Sigmoid colon (tissue), 4 donors: ENCODE data around the gene RAPGEF5.

ENCODE experiments used
- EP300 ChIP-seq, 4 donors: sonication (generic); formaldehyde crosslinking; IDR thresholded peaks; one replicate each; pipeline ENCODE4 v1.6.1; 2017; ENCODE audit warnings: antibody characterized with exemption in 4 of 4
- POLR2A ChIP-seq, 2 donors: fragments of 450-650 bp; IDR thresholded peaks; one replicate each; pipeline ENCODE4 v1.6.1; 2016; ENCODE audit warnings: antibody characterized with exemption in 2 of 2, mild to moderate bottlenecking in 2 of 2, moderate library complexity in 2 of 2
- TF ChIP-seq, protein P1 (sequence below), 4 experiments: fragments of 450-650 bp in 3 of 4; fragments of 200-600 bp in 1 of 4; IDR thresholded peaks; one replicate each; pipeline ENCODE4 v1.5.1; 2016 to 2019; ENCODE audit warnings: antibody characterized with exemption in 4 of 4, mild to moderate bottlenecking in 3 of 4, moderate library complexity in 2 of 4

DNA sequence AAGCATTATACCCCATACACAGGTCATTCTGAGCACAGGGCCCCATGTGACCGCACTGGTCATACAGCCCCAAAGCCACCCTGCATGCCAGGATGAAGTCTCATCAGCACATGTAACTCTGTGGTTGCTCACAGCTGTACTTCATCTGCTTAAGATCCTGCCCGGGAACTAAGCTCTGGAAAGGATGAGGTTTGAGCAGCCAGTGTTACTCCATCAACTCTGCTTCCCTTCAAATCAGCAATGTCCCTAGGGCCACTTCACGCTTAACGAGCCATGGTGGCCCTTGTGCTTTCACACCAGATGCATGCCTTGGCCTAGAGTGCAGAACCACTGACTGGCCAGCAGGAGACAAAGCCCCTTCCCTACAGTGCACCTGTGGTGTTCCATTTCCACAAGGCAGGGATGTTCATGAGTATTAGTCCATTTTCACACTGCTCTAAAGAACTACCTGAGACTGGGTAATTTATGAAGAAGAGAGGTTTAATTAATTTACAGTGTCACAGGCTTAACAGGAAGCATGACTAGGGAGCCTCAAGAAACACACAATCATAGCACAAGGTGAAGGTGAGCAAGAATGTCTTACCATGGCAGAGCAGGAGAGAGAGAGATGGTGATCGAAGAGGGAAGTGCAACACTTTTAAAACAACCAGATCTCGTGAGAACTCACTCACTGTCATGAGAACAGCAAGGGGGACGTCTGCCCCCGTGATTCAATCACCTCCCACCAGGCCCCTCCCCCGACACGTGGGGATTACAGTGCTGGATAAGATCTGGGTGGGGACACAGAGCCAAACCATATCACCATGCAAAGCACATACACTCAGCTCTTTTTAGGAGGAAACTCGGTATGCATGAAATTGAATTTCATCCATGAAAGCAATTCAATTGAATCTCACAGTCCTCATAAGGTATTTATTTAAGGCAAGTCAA, 262.3 kb downstream of the RAPGEF5 start:
- TF ChIP-seq POLR2A (IDR thresholded peaks at IDR 0.05) (no peak), EP300 (IDR thresholded peaks at IDR 0.05) (no peak)
- TF ChIP-seq, protein P1, sequence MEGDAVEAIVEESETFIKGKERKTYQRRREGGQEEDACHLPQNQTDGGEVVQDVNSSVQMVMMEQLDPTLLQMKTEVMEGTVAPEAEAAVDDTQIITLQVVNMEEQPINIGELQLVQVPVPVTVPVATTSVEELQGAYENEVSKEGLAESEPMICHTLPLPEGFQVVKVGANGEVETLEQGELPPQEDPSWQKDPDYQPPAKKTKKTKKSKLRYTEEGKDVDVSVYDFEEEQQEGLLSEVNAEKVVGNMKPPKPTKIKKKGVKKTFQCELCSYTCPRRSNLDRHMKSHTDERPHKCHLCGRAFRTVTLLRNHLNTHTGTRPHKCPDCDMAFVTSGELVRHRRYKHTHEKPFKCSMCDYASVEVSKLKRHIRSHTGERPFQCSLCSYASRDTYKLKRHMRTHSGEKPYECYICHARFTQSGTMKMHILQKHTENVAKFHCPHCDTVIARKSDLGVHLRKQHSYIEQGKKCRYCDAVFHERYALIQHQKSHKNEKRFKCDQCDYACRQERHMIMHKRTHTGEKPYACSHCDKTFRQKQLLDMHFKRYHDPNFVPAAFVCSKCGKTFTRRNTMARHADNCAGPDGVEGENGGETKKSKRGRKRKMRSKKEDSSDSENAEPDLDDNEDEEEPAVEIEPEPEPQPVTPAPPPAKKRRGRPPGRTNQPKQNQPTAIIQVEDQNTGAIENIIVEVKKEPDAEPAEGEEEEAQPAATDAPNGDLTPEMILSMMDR (IDR thresholded peaks at IDR 0.05) = no peak
